Measurements from ENCODE around the gene ADIPOR2.
"Not testable (repeated sequence)": the region's sequence is repeated elsewhere in the genome, so short reads cannot be mapped to it uniquely, and the experiment has no call there.

The ADIPOR2 gene

DNA sequence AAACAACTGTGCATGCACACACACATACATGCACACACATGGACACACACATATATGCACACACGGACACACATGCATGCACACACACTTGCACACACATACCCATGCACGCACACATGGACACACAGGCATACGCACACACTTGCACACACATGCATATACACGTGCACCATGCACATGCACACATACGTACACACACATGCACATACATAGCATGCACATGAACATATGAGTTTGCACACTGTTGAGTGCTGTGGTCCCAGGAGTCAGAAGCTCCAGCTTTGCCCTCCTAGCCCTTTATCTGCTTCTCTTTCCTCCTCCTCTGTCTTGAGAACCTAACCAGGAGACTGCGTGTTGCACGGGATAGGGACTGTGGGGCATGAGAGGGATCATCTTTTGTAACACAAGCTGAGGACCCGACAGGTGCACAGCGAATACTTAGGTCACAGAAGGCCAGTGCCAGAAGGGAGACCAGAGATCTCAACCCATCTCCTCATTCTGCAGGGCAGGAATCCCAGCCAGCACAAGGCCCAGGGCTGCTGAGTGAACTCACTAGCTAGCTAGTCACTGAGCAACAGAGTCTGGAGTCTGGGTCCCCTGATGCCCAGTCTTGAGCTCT lies 126.0 kb downstream of the ADIPOR2 start:
- DNase-seq, result no peak

DNA sequence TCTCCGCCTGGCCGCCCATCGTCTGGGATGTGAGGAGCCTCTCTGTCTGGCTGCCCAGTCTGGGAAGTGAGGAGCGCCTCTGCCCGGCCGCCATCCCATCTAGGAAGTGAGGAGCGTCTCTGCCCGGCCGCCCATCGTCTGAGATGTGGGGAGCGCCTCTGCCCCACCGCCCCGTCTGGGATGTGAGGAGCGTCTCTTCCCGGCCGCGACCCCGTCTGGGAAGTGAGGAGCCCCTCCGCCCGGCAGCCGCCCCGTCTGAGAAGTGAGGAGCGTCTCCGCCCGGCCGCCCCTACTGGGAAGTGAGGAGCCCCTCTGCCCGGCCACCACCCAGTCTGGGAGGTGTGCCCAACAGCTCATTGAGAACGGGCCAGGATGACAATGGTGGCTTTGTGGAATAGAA lies 127.1 kb downstream of the ADIPOR2 start:
- not testable (repeated sequence) for DNase-seq

DNA sequence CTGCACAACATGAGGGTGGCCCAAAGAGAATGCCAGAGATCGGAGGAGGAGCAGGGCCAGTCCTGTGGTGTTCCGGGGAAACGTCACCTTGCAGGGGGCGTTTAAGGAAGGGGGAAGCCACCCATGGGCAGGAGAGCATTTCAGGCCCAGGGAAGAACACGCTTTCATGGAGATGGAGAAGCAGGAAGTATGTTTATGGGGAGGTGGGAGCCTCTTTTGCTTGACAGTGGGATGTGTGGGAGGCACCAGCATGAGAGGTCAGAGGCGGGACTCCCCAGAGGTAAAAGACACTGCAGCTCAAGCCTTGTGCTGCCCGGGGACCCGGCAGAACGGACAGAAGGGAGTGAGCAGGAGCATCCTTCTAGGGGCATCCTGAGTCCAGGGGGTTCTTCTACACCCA lies 128.2 kb downstream of the ADIPOR2 start:
- DNase-seq, result no peak

DNA sequence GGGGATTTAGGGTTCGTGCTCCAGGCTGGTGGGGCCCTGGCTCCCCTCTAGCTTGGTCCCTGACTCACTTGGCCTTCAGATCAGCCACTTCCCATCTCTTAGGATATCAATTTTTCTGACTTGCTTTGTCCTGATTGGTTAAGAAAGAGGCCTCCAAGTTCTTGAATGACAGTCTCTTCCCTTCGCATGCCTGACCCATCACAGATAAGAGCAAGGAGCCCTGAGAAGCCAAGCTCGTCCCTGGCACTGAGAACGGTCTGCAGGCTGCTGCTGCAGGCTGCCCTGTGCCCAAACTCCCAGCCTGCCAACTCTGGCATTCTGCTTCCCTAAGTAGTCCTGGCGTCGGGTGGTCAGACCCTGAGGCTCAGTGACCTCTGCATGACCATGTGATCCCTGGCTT lies 128.7 kb downstream of the ADIPOR2 start:
- DNase-seq, result no peak

DNA sequence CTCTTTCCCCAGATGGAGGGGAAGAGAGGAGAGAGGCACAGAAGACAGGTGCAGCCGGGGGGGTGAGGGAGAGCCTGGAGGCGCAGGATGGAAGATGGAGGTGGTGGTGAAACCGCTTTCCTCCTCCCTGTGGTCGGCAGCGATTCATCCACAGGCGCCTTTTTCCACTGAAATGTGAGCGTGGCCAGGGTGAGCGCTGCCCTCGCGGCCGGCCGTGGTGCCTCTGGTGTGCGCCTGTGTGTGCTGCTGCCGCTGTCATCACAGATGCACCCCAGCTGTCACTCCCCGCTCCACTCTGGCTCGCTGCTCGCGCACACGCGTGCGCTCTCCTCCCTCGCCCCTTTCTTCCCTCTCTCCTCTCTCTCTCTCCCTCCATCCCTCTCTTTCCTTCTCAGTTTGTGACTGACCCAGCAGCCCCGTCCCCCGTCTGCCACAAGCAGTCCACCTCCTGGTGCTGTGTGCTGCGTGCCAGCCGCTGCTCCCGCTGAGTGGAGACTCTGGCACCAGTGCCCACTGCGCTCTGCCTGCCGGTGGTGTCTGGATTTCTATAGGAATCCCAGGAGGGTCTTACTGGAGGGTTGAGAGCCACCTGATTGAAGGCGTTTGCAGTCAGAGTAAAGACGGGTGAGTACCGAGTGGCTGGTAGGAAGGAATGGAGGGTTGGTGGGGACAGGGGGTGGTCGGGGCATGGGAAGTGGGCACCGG lies 129.5 kb downstream of the ADIPOR2 start, which contains the start of gene LRTM2:
Gene LRTM2, plus strand, starts transcription at position 375 of the 705 bp plus-strand sequence. CDS start 7,584 bp downstream, outside the sequence.
- DNase-seq, result no peak

DNA sequence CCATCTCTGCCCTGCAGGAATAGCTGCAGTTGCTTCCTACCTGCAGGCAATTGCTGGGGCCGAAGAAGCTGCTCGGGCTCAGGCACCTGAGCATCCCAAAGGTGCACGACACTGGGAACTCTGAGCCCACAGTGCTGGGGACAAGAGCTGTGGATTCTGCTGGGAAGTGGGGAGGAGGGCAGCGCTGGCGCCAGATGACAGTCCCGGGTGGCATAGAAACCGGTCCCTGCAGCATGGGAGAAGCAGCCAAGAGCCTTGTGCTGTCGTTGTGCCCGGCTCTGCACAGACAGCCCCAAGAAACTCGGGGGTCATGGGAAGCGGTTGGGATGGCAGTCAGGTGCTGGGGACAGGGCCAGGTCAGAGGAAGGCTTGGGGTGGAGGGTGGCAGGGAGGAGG lies 130.0 kb downstream of the ADIPOR2 start:
- no peak for DNase-seq

DNA sequence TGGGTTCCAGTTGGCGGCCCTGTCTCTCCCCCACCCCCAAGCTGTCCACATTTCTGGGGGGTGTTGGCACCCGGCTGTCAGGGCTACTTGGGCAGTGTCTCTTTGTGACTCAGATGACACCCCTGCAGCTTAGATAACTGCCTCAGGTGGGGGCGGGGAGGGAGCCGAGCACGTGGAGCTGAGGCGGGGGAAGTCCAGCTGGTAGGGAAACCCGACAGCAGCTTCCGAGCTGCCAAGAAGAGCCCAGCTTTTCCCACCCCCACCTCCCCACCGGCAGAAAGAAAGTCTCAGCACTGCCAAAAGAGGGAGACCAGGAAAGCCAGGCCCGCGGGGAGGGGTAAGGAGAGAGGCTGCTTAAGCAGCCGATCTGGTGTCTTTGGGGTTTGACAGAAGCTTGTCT lies 130.9 kb downstream of the ADIPOR2 start:
- DNase-seq, result no peak

DNA sequence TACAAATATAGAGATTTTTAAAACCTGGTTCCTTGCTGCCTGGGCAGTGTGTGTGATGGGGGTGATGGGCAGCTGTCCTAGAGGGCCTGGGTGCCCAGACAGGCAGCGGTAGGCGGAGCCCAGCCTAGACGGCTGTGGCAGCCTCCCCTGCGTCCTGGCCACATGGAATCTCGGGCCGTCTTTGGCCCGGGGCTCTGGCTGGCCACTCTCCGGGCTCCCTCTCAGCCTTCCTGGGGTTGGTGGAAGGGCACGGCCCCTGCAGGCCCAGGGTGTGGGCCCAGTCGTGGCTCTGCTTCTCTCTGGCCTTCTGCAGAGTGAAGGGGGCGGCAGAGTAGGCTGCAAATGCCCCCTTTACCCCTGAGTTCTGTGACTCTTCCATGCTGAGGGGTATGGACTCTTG lies 131.8 kb downstream of the ADIPOR2 start:
- no peak for DNase-seq

DNA sequence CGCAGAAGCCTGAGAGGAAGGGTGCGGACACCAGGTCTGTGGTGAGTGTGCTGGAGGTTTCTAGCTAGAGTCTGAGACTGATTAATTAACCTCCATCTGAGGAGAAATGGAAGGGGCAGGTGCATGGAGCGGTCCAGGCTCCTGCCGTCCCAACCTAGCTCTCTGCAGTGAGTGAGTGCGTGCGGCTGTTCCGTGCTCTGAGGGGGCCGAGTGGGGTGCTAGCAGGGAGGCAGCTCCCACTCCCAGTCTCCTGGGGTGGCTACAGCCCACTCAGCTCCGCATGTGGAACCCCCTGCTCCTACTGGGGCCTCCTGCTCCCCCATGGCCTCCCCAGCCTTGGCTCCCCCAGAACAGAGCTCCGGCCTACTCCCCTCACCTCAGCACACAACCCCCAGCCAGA lies 132.4 kb downstream of the ADIPOR2 start:
- no peak for DNase-seq

DNA sequence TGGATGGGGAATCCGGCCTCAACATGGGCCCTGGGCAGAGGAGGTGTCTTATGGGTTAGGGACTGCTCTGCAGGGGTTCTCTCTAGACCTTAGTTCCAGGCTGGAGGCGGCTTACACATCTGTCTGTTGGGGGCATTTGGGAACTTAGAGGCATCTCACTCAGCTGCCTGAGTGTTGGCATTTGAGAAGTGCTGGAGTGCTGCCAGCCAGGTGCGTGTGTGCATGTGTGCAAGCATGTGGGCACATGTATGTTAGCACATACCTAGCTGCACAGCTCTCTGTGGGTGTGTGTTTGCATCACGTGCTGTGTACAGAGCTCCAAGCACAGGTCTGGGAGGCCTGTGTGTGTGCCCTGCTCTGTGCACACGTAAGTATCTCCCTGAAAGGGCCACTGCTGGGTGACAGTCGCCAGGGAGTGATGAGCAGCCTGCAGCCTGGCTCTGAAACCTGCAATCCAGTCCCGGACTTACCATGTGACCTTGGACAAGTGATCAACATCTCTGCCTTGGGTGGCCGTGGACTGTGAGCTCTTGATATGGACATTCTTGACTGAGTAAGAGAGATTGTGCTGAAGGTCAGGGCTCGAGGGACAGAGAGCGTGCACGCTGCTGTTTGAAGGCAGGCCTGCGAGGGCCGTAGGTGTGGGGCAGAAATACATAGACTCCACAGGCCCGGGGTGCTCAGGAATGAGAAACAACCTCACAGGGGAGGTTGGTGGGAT lies 134.7 kb downstream of the ADIPOR2 start:
- no peak for DNase-seq

DNA sequence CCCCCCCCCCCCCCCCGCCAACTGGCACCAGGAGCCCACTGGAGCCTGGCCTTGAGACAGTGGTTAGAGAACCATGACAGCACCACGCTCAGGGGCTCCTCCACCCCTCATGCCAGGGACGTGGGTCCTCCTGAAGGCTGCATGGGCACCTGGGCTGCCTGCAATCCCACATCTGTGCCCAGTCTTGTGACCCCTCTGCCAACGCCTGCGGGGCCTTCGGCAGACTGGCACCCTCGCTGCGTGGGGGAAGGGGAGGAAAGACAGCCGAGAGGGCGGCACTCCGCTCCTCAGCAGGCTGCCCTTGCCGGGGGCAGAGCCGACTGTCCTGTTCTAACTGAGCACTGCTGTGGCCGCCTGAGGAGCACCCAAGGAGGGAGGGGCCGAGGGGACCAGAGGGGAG lies 135.5 kb downstream of the ADIPOR2 start:
- DNase-seq, result no peak

DNA sequence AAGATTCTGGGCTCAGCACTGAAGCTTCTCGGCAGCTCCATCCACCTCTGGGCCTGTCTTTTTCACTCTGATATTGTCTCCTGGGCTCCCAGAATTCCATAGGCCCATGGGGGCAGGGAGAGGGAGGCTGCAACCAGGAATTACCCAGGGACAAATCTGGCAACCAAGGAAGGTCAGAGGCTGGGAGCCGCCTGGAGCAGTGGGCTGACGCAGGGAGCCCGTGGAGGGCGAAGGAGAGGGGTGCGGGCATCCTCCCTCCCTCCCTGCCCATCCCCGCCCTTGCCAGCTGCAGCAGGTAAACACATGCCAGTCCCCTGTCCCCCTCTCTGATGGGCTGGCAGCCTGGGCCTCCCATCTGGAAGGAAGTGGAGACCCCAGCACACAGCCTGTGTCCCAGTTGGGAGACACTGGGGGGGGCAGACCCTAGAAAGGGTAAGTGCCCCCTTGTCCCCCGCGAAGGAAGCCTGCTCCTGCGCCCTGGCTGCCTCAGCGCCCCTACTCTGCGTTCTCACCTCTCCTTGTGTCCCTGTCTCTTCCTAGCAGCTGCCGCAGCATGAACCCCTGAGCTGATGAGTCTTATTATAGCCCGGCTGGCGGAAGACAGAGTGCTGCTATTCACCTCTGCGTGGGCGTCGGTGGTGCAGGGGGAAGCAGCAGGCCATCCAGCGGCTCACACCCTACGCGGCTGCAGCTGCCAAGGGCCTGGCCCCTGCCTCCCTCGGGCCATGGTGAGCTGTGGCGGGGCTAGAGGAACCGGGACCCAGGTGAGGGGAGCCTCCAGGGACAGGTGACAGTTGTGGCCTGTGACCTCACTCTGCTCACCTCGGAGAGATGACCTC lies 136.2 kb downstream of the ADIPOR2 start:
- no peak for DNase-seq

DNA sequence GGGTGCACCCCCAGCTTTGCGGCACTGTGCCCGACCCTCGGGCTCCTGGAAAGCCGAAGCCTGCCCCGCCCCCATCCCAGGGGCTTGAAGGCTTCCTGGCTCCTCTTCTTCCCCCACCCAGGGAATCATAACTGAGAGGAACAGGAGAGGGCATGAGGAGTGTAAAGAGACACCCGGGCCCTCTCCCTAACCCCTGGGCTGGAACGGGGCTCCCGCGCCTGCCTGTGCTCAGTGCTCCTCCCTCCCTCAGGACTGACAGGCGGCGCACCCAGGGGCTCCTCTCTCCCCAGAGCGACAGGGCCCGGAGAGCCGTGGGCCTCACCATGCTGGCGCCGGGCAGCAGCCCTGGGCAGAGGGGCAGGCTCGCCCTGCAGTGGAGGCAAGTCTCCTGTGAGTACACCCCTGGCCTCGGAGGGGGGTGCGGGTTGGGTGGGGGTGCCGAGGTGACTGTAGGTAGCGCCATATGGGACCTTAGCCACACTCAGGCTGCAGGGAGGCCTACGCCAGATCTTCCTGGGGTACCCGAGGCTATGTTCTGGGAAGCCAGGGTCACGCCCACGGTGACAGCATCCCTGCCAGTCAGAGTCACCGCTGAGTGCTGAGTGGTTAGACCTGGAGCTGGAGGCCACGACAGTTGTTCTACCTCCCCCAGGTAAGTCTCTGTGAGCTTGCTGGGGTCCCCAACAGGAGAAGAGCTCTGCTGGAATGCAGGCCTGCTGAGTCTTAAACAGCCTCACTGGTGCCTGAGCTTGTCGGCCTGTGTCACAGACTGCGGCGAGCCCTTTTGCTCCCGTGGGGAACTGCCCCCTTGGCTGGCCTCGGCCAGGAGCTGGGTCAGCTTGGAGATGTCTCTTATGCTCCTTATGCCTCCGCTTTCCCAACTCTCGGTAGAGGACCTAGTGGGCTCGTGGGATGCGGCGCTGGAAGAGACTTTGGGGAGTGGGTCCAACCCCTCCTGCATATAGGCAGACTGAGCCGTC lies 137.2 kb downstream of the ADIPOR2 start:
- no peak for DNase-seq

DNA sequence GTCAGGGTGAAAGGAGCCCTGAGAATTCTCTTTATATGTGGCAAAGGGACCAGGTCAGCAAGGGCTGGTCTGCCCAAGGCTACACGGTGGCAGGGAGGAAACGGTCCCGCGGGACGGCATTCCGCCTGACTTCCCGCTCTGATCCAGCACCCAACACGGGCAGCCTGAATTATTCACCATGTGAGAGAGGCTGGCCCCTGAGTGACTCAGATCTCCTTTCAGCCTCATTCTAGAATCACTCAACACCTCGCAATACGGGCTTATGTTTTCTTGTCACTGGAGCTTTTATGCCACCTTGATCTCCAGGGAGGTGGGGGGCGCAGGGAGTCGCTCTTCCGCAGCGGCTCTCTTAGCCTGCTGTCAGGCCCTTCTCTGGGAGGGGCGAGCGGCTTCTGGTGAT lies 138.0 kb downstream of the ADIPOR2 start:
- no peak for DNase-seq

DNA sequence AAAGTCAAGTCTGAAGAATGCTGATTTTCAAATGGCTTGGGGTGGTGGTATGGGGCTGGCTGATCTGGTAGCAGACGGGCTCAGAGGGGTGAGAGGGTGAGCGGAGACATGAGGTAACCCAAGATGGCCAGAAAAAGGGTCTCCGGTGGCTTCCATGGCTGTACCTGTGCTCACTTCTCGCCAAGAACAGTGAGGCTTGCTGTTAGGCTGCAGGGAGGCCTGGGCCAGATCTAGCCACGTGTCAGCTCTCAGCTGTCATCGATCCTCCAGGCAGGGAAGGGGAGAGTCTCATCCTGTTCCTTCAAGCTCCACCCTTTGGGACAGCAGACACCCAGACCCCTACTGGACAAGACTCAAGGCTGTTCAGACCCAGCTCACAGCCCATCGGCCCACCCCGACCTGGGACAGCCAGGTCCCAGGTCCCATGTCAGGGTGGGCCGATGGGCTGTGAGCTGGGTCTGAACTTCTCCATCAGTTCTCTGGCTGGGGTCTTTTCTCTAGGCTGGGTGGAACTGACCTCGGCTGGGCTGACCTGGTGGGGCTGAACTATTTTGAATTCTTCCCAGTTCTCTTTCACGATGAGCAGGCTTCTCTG lies 138.5 kb downstream of the ADIPOR2 start:
- no peak for DNase-seq

DNA sequence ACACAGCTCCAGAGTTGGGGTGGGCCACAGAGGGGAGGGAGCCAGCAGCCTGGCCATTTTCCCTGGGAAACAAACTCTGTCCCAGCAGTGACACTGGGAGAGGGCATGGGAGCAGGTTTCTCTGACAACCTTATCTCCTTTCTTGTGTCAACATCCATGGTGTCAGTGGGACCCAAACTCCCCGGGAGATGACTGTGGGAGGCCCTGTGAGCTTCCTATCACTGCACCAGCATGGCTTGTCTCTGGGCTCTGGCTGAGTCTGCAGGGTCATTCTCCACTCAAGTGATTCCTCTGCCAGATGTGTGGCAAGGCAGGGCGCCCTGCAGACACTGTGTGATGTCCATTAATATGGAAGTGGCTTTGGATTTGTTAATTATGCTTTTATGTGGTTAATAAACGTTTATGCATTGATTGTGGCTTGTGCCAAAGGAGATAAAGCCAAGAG lies 139.6 kb downstream of the ADIPOR2 start:
- DNase-seq, result no peak

DNA sequence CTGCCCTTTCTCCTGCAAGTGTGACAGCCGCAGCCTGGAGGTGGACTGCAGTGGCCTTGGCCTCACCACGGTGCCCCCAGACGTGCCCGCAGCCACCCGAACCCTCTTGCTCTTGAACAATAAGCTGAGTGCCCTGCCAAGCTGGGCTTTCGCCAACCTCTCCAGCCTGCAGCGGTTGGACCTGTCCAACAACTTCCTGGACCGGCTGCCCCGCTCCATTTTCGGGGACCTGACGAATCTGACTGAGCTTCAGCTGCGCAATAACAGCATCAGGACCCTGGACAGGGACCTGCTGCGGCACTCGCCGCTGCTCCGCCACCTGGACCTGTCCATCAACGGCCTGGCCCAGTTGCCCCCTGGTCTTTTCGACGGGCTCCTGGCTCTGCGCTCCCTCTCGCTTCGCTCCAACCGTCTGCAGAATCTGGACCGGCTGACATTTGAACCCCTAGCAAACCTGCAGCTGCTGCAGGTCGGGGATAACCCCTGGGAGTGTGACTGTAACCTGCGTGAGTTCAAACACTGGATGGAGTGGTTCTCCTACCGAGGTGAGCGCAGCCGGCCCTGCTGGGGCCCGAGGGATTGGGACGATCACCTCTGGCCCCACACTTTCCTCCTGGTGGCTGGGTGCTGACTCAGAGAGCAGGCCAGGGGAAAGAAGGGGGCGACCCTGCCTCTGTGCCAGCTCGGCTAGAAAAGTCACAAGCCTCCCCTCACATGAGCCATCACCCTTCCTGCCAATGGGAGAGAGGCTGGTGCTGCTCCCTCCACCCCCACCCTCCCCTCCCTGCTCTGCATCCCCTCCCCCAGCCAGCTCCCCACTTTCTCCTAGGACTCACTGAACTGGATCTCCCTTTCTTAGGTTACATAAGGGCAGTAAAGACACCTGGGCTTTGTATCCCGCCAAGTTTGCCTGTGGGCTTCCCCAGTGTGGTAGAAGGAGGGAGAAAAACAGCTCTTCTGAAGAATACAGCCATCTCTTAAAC lies 140.4 kb downstream of the ADIPOR2 start:
- DNase-seq, result no peak

DNA sequence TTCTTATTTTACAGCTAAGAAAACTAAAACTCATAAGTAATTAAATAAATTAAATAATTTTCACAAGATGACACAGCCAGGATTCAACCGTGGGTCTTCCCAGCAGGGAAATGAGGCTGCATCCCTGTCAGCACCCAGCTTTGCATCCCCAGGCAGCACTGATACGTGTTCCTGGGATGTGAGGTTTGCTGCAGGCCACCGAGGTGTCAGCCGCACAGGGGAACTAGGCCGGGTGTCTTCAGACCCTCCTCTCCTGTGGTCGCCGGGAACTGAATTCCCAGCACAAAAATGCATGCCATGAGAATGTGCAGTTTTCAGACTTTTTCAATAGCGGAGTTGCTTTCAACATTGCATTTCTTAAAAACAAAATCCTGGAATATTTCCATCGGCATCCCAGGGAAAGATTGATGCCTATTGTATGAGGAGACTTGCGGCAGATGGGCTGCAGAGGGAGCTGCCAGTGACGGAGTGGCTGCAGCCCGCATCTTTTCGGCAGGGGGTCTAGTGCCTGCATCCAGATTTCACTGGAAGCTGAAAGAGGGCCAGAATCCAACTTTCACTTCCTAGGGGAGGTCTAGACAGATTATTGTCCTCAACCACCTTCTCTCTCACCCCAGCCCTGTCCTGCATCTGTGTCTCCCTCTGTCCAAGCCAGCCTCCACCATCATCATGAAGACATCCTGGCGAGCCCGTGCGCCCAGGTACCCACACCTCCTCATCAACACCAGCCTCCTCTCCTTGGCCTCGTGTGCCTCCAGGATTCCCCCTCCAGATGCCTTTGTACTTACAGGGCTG lies 142.1 kb downstream of the ADIPOR2 start:
- no peak for DNase-seq

DNA sequence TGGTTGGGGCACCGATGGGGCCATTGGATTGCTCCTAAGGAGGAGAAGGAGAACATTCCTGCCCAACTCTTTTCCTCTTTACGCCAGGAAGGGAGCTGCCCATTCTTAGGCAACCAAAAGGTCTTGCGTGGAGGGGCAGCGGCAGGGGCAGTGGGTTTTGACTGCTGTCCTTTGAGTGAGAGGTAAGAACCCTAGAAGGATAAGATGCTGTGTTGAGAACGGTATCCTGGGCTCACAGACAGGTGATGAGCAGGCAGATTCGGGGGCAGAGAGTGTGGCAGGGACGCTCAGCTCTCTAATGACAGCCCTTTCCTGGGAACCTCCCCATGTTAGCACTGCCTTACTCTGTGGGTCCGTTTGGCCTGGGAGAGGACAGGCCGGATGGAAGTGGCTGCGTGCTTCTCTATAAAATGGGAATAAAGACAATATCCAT lies 142.7 kb downstream of the ADIPOR2 start:
- no peak for DNase-seq

All from activated CD4-positive, alpha-beta T cell treated with anti-CD3 and anti-CD28 coated beads, Interleukin-2, amount 50 U/mL, for 1 hour (primary cell).